ENCODE measurements around the gene PLD1. TPM values are rescaled to one million over a fixed set of nuclear protein-coding genes. Genes with fewer than 3 reads are reported as not detected.

PLD1 gene
- total and polyA plus RNA-seq, 5 donors from 2014 or later = 1.2 to 8.8 (median 3.6) TPM; not detected in 1

- H3K9me3 ChIP-seq (ENCODE audit: control insufficient read depth in 2 of 2, low read length in 2 of 2) = no peaks in the 10 kb centered on the region
- Mint-ChIP-seq H3K27ac (no peak overlapping the region), H3K27me3 (peaks cover 4% of the 10 kb centered on the region), H3K9me3 (peaks cover 0 to 3% (median 0%) of the 10 kb centered on the region in 7 donors), H3K4me1 (no peaks in the 10 kb centered on the region), H3K36me3 (no peaks in the 10 kb centered on the region), H3K4me3 (no peak overlapping the region)
- H3K27me3 ChIP-seq (ENCODE audit: control insufficient read depth, insufficient read depth, low read length) = no peaks in the 10 kb centered on the region
- no peak for ATAC-seq (ENCODE audit: low read depth in 2 of 2)
- no peak overlapping the region for H3K27ac ChIP-seq (ENCODE audit: insufficient read depth, low read length, poor library complexity, severe bottlenecking)
- no peaks in the 10 kb centered on the region for H3K4me1 ChIP-seq (ENCODE audit: control insufficient read depth, insufficient read depth, low read length, poor library complexity, severe bottlenecking)
- DNase-seq = no peak
- H3K36me3 ChIP-seq (ENCODE audit: control insufficient read depth, insufficient read depth, low read length) = no peaks in the 10 kb centered on the region
- no peak overlapping the region for H3K4me3 ChIP-seq (ENCODE audit: low read depth, low read length)
Observed at GRCh38 chr3:171684221-171684620, 126.1 kb downstream of the PLD1 start.

DNA sequence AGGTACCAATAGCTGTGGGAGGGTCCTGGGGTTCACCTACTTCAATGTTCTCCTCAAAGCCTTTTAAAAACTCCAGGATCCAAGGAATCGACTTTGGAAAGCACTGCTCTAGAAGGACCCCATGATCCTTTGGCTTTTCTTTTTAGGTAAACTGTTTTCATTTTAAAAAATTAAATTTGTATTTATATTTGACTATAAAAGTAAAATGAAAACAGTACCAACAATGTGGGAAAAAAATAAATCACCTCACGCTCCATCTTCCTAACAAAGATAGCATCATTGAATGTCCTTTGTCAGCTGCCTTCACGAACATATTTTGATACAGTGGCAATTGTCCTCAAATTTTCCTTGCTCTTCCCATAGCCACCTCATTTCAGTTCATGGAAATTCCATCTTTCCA is 127.5 kb downstream of the PLD1 start:
- Mint-ChIP-seq H3K27ac (no peak overlapping the region), H3K4me3 (no peak overlapping the region), H3K36me3 (no peaks in the 10 kb centered on the region), H3K9me3 (peaks cover 0 to 3% (median 0%) of the 10 kb centered on the region in 7 donors), H3K27me3 (peaks cover 4% of the 10 kb centered on the region), H3K4me1 (no peaks in the 10 kb centered on the region)
- no peak for ATAC-seq (ENCODE audit: low read depth in 2 of 2)
- no peaks in the 10 kb centered on the region for H3K27me3 ChIP-seq (ENCODE audit: control insufficient read depth, insufficient read depth, low read length)
- DNase-seq = no peak
- H3K4me3 ChIP-seq (ENCODE audit: low read depth, low read length) = no peak overlapping the region
- no peaks in the 10 kb centered on the region for H3K36me3 ChIP-seq (ENCODE audit: control insufficient read depth, insufficient read depth, low read length)
- H3K9me3 ChIP-seq (ENCODE audit: control insufficient read depth in 2 of 2, low read length in 2 of 2) = no peaks in the 10 kb centered on the region
- H3K4me1 ChIP-seq (ENCODE audit: control insufficient read depth, insufficient read depth, low read length, poor library complexity, severe bottlenecking) = no peaks in the 10 kb centered on the region
- H3K27ac ChIP-seq (ENCODE audit: insufficient read depth, low read length, poor library complexity, severe bottlenecking) = no peak overlapping the region

DNA sequence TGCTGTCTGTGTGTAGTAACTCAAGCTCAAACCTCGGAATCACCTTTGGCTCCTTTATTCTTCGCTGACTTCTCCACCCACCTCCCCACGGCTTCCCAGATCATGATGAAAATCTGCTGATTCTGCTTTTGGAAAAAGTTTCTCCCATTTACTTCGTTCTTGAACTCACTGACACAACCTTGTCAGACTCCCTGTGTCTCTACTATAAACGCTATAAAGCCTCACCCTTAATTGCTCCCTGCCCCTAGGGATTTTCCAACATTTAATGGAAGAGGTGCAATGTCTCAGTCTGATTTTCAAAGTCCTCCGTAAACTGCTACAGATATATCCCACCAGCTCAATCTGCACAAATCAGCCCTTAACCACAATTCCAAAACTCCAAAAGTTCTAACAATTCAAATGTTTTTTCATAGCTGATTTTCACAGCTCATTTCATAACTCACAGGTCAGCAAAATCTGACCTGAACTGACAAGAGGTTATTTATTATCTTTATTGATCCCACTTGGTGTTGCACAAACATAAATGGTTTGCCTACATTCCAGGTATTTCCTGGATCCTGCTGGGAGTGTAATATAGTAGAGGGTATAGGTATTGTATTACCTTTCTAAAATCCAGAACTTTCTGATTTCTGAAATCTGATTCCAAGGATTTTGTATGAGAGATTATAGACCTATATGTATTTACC is 129.4 kb downstream of the PLD1 start:
- DNase-seq = no peak
- H3K36me3 ChIP-seq (ENCODE audit: control insufficient read depth, insufficient read depth, low read length) = no peaks in the 10 kb centered on the region
- H3K27me3 Mint-ChIP-seq = peaks cover 4% of the 10 kb centered on the region
- ATAC-seq (ENCODE audit: low read depth in 2 of 2) = no peak
- no peaks in the 10 kb centered on the region for H3K4me1 Mint-ChIP-seq
- no peak overlapping the region for H3K27ac Mint-ChIP-seq
- no peaks in the 10 kb centered on the region for H3K27me3 ChIP-seq (ENCODE audit: control insufficient read depth, insufficient read depth, low read length)
- no peak overlapping the region for H3K4me3 Mint-ChIP-seq
- no peaks in the 10 kb centered on the region for H3K9me3 ChIP-seq (ENCODE audit: control insufficient read depth in 2 of 2, low read length in 2 of 2)
- H3K4me3 ChIP-seq (ENCODE audit: low read depth, low read length) = no peak overlapping the region
- no peaks in the 10 kb centered on the region for H3K36me3 Mint-ChIP-seq
- no peak overlapping the region for H3K27ac ChIP-seq (ENCODE audit: insufficient read depth, low read length, poor library complexity, severe bottlenecking)
- H3K9me3 Mint-ChIP-seq = no peaks in the 10 kb centered on the region
- no peaks in the 10 kb centered on the region for H3K4me1 ChIP-seq (ENCODE audit: control insufficient read depth, insufficient read depth, low read length, poor library complexity, severe bottlenecking)

- Mint-ChIP-seq H3K27ac (no peak overlapping the region), H3K36me3 (no peaks in the 10 kb centered on the region), H3K9me3 (no peaks in the 10 kb centered on the region), H3K4me3 (no peak overlapping the region), H3K27me3 (peaks cover 4% of the 10 kb centered on the region), H3K4me1 (no peaks in the 10 kb centered on the region)
- H3K27me3 ChIP-seq (ENCODE audit: control insufficient read depth, insufficient read depth, low read length) = no peaks in the 10 kb centered on the region
- no peaks in the 10 kb centered on the region for H3K9me3 ChIP-seq (ENCODE audit: control insufficient read depth in 2 of 2, low read length in 2 of 2)
- H3K4me1 ChIP-seq (ENCODE audit: control insufficient read depth, insufficient read depth, low read length, poor library complexity, severe bottlenecking) = no peaks in the 10 kb centered on the region
- DNase-seq = no peak
- ATAC-seq (ENCODE audit: low read depth in 2 of 2) = no peak
- no peak overlapping the region for H3K27ac ChIP-seq (ENCODE audit: insufficient read depth, low read length, poor library complexity, severe bottlenecking)
- no peak overlapping the region for H3K4me3 ChIP-seq (ENCODE audit: low read depth, low read length)
- no peaks in the 10 kb centered on the region for H3K36me3 ChIP-seq (ENCODE audit: control insufficient read depth, insufficient read depth, low read length)
Observed at GRCh38 chr3:171678971-171679492, 131.3 kb downstream of the PLD1 start.

DNA sequence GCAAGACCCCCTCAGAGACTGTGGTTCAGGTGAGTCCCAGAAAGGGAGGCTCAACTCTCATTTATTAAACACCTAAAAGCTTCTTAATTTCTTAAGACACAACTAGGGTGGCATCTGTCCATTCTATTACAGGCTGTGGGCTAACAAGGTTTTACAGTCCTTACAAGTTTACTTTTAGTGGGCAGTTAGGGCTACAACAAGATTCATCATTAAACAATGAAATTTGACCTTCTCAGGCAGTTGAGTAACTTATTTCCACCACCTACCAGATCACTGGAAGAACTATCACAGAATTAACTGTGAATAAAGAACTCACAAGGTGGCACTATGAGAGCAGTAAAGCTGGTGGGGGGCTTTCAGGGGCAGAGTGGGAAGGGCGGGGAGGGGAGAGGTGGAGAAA is 132.6 kb downstream of the PLD1 start:
- DNase-seq (no peak), ATAC-seq (ENCODE audit: low read depth in 2 of 2) (no peak)
- Histone ChIP-seq H3K27ac (ENCODE audit: insufficient read depth, low read length, poor library complexity, severe bottlenecking) (no peak overlapping the region), H3K27me3 (ENCODE audit: control insufficient read depth, insufficient read depth, low read length) (no peaks in the 10 kb centered on the region), H3K9me3 (ENCODE audit: control insufficient read depth in 2 of 2, low read length in 2 of 2) (no peaks in the 10 kb centered on the region), H3K36me3 (ENCODE audit: control insufficient read depth, insufficient read depth, low read length) (no peaks in the 10 kb centered on the region), H3K4me1 (ENCODE audit: control insufficient read depth, insufficient read depth, low read length, poor library complexity, severe bottlenecking) (no peaks in the 10 kb centered on the region), H3K4me3 (ENCODE audit: low read depth, low read length) (no peak overlapping the region)
- H3K27ac Mint-ChIP-seq = no peak overlapping the region
- H3K4me3 Mint-ChIP-seq = no peak overlapping the region
- H3K4me1 Mint-ChIP-seq = no peaks in the 10 kb centered on the region
- peaks cover 4% of the 10 kb centered on the region for H3K27me3 Mint-ChIP-seq
- H3K36me3 Mint-ChIP-seq = no peaks in the 10 kb centered on the region
- H3K9me3 Mint-ChIP-seq = no peaks in the 10 kb centered on the region

DNA sequence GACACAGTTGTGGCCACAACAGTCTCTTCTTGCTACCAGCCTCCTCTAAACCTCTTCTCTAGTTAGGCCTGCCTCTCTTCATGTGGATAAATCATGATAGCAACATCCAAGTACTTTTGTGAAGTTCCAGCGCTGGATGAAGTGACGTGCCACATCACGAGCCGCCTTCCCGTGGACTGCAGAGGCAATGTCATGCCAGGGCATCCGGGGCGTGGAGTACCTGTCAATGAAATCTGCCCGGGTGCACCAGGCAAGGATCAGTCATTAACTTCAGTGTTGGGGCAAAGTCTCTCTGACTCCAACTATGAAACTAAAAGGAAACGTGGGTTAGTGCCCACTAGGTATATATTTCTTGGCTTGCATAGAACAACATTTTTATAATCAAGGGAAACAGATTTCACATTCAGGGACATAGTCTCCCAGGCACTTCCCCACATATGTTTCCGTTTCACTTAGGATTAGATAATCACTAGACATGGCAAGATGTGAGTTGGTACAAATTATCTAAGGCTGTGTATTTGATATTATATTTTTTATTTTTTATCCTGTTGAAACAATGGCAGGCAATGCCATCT is 133.6 kb downstream of the PLD1 start:
- H3K27me3 ChIP-seq (ENCODE audit: control insufficient read depth, insufficient read depth, low read length) = no peaks in the 10 kb centered on the region
- DNase-seq (no peak), ATAC-seq (ENCODE audit: low read depth in 2 of 2) (no peak)
- no peaks in the 10 kb centered on the region for H3K4me1 ChIP-seq (ENCODE audit: control insufficient read depth, insufficient read depth, low read length, poor library complexity, severe bottlenecking)
- Mint-ChIP-seq H3K4me1 (no peaks in the 10 kb centered on the region), H3K27me3 (peaks cover 4% of the 10 kb centered on the region), H3K36me3 (no peaks in the 10 kb centered on the region), H3K27ac (no peak overlapping the region), H3K4me3 (no peak overlapping the region), H3K9me3 (no peaks in the 10 kb centered on the region)
- no peak overlapping the region for H3K27ac ChIP-seq (ENCODE audit: insufficient read depth, low read length, poor library complexity, severe bottlenecking)
- H3K4me3 ChIP-seq (ENCODE audit: low read depth, low read length) = no peak overlapping the region
- H3K36me3 ChIP-seq (ENCODE audit: control insufficient read depth, insufficient read depth, low read length) = no peaks in the 10 kb centered on the region
- H3K9me3 ChIP-seq (ENCODE audit: control insufficient read depth in 2 of 2, low read length in 2 of 2) = no peaks in the 10 kb centered on the region

DNA sequence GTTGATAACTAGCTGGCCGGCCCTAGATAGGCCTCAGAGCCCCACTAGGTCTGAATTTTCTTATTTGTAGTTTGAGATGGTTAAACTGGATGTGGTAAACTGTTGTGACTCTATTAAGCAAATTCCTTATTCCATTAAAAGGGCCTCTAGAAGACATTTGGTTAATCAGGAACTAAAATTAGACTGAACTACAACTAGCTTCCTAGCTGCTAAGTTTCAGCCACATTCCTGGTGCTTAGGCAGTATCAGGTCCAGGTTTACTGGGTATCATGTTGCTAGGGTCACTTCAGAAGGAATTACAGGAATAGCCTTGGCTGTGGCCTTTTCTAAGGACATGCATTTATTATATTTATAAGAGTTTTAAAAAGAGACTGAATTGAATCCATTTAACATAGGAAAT is 136.3 kb downstream of the PLD1 start:
- H3K36me3 Mint-ChIP-seq = no peaks in the 10 kb centered on the region
- H3K36me3 ChIP-seq (ENCODE audit: control insufficient read depth, insufficient read depth, low read length) = no peaks in the 10 kb centered on the region
- ATAC-seq (ENCODE audit: low read depth in 2 of 2) = no peak

DNA sequence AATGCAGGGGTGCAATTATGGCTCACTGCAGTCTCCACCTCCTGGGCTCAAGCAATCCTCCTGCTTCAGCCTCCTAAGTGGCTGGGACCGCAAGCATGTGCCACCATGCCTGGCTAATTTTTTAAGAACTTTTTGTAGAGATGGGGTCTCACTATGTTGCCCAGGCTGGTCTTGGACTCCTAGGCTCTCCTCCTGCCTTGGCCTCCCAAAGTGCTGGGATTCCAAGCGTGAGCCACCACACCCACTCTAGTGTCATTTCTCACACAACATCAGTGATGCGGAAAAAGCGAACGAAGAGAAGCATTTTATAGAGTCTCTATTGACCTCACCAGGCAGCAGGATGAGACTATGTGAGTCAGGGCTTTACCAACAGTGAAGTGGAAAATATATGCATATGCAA is 137.7 kb downstream of the PLD1 start:
- no peak for DNase-seq
- H3K4me1 ChIP-seq (ENCODE audit: control insufficient read depth, insufficient read depth, low read length, poor library complexity, severe bottlenecking) = no peaks in the 10 kb centered on the region
- H3K27ac ChIP-seq (ENCODE audit: insufficient read depth, low read length, poor library complexity, severe bottlenecking) = no peak overlapping the region
- Mint-ChIP-seq H3K9me3 (no peaks in the 10 kb centered on the region), H3K36me3 (no peaks in the 10 kb centered on the region), H3K4me1 (no peaks in the 10 kb centered on the region), H3K27ac (no peak overlapping the region), H3K4me3 (no peak overlapping the region), H3K27me3 (peaks cover 4% of the 10 kb centered on the region)
- ATAC-seq (ENCODE audit: low read depth in 2 of 2) = no peak
- no peaks in the 10 kb centered on the region for H3K9me3 ChIP-seq (ENCODE audit: control insufficient read depth in 2 of 2, low read length in 2 of 2)
- H3K27me3 ChIP-seq (ENCODE audit: control insufficient read depth, insufficient read depth, low read length) = no peaks in the 10 kb centered on the region
- no peaks in the 10 kb centered on the region for H3K36me3 ChIP-seq (ENCODE audit: control insufficient read depth, insufficient read depth, low read length)
- H3K4me3 ChIP-seq (ENCODE audit: low read depth, low read length) = no peak overlapping the region

More for the DNA sequence above, 136.3 kb downstream of the PLD1 start:
- Mint-ChIP-seq H3K4me3 (no peak overlapping the region), H3K9me3 (no peaks in the 10 kb centered on the region), H3K4me1 (no peaks in the 10 kb centered on the region), H3K27me3 (no peaks in the 10 kb centered on the region), H3K27ac (no peak overlapping the region)
- no peak overlapping the region for H3K4me3 ChIP-seq (ENCODE audit: low read depth, low read length)
- H3K27ac ChIP-seq (ENCODE audit: insufficient read depth, low read length, poor library complexity, severe bottlenecking) = no peak overlapping the region
- H3K9me3 ChIP-seq (ENCODE audit: control insufficient read depth in 2 of 2, low read length in 2 of 2) = no peaks in the 10 kb centered on the region
- DNase-seq = no peak
- H3K4me1 ChIP-seq (ENCODE audit: control insufficient read depth, insufficient read depth, low read length, poor library complexity, severe bottlenecking) = no peaks in the 10 kb centered on the region
- H3K27me3 ChIP-seq (ENCODE audit: control insufficient read depth, insufficient read depth, low read length) = no peaks in the 10 kb centered on the region
